Upper lobe of left lung (tissue), 6 donors: ENCODE results near the gene PLXNA1. TPM values are rescaled to one million over a fixed set of nuclear protein-coding genes. Genes with fewer than 3 reads are reported as not detected.
A peak's percentile ranks its signal among the peaks of the same experiment; 100 is the strongest.

Experiments
- ATAC-seq, 2 donors: fragments of 200-7000 bp; cut with Tn5 transposase; one replicate each; pipeline ENCODE4 v1.9.1; 2022; ENCODE audit warnings: mild to moderate bottlenecking in 2 of 2, moderate library complexity in 2 of 2; ENCODE audit not compliant: low FRiP score in 2 of 2
- DNase-seq, 2 donors: peaks; one replicate each; pipeline ENCODE4 v3.0.0-alpha.2; 2019 to 2020
- H3K27ac ChIP-seq, 4 donors: fragments of 200-600 bp; sonication (generic); one replicate each; pipeline ENCODE4 v1.5.1; 2016 to 2019
- H3K27me3 ChIP-seq, 4 donors: fragments of 200-600 bp; sonication (generic); one replicate each; pipeline ENCODE4 v1.5.1; 2017 to 2019
- H3K36me3 ChIP-seq, 4 donors: fragments of 200-600 bp; sonication (generic); one replicate each; pipeline ENCODE4 v1.5.1; 2016 to 2019
- H3K4me1 ChIP-seq, 4 donors: fragments of 200-600 bp; sonication (generic); one replicate each; pipeline ENCODE4 v1.5.1; 2018 to 2019
- H3K4me3 ChIP-seq, 4 donors: fragments of 200-600 bp; sonication (generic); one replicate each; pipeline ENCODE4 v1.5.1; 2017 to 2019; ENCODE audit warnings: mild to moderate bottlenecking in 2 of 4, moderate library complexity in 1 of 4
- H3K9me3 ChIP-seq, 4 donors: fragments of 200-600 bp; sonication (generic); one replicate each; pipeline ENCODE4 v1.5.1; 2018 to 2019
- EP300 ChIP-seq, 4 donors: sonication (generic); formaldehyde crosslinking; IDR thresholded peaks; one replicate each; pipeline ENCODE4 v1.5.1; 2017; ENCODE audit warnings: antibody characterized with exemption in 4 of 4, control low read depth in 2 of 4
- POLR2A ChIP-seq, 4 donors: fragments of 450-650 bp; IDR thresholded peaks; one replicate each; pipeline ENCODE4 v1.5.1; 2016 to 2017; ENCODE audit warnings: antibody characterized with exemption in 4 of 4, mild to moderate bottlenecking in 2 of 4
- POLR2AphosphoS5 ChIP-seq, 2 donors: sonication (generic); formaldehyde crosslinking; IDR thresholded peaks; one replicate each; pipeline ENCODE4 v1.5.1; 2017; ENCODE audit warnings: antibody characterized with exemption in 2 of 2
- WGBS, 2 donors: methylation state at CpG; one replicate each; pipeline ENCODE4 v1.1.5; 2017 to 2018; 5-methylcytosine and 5-hydroxymethylcytosine counted together
- total RNA-seq, 6 donors: library from RNA; depleted of rRNA in 4 of 6; stranded (reverse); fragments of >200 nt in 4 of 6; gene quantifications; one replicate each; pipeline versions ENCODE4 v1.1.0 to v1.2.1, GENCODE V29; 2016 to 2021
- TF ChIP-seq, protein P1 (sequence below), 6 experiments: fragments of 450-650 bp in 4 of 6; fragments of 200-600 bp in 2 of 6; sonication (generic) in 2 of 6; IDR thresholded peaks; one replicate each; pipeline ENCODE4 v1.5.1; 2016 to 2019; ENCODE audit warnings: antibody characterized with exemption in 6 of 6
- donor health status: DM: no; HTN: no; CAD: no; lungs with moderate emphysema.
- donor health status: DM: no; HTN: yes; CAD: no; lungs with severe emphysema.

The PLXNA1 gene
- total RNA-seq, 6 donors from 2014 or later = 48.0 to 94.3 (median 73.7) TPM

GRCh38 chr3:127004641-127005397 is 21.9 kb downstream of the PLXNA1 start:
- ATAC-seq (no peak), DNase-seq (peak in 1 of 2 donors; percentile 74)
- no peak overlapping the region for H3K4me3 ChIP-seq
- 93 to 100% methylated on average over 1 to 31 of the region's 32 CpGs for WGBS, 2 donors
- no peaks in the 10 kb centered on the region for H3K27me3 ChIP-seq
- H3K27ac ChIP-seq = peak overlapping the region in 1 of 4 donors; percentile 7
- no peaks in the 10 kb centered on the region for H3K9me3 ChIP-seq
- TF ChIP-seq EP300 (IDR thresholded peaks at IDR 0.05) = no peak
- peaks cover 25 to 29% (median 27%) of the 10 kb centered on the region in 4 donors for H3K4me1 ChIP-seq
- peaks cover 0 to 7% (median 4%) of the 10 kb centered on the region in 4 donors for H3K36me3 ChIP-seq

DNA sequence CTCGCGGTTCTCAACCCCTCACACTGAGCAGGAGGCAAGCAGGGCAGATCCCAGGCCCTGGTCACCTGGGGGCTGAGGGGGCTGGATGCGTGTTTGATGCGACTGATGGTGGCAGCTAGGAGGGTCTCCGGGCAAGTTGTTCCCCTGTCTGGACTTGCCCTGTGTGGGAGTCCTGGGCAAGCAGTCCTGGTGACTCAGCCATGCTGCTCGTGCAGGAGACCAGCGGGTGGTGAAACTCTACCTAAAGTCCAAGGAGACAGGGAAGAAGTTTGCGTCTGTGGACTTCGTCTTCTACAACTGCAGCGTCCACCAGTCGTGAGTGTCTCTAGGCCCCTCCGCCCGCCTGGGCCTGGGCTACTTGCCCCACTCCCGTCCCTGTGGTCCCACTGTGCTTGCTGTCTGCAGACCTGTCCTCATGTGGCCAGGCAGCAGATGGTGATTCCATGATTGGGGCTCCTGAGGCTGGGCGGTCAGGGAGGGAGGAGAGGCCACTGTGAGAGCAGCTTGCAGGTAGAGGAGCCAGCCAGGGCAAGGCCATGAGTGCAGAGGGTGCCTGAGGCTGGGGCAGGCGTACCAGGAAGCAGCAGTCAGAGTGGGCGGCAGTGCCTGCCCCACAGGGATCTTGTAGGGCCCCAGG is 23.1 kb downstream of the PLXNA1 start:
- H3K9me3 ChIP-seq = no peaks in the 10 kb centered on the region
- TF ChIP-seq POLR2A (IDR thresholded peaks at IDR 0.05) = no peak
- TF ChIP-seq POLR2AphosphoS5 (IDR thresholded peaks at IDR 0.05) = no peak
- no peak for ATAC-seq
- H3K27me3 ChIP-seq = no peaks in the 10 kb centered on the region
- peaks cover 0 to 16% (median 4%) of the 10 kb centered on the region in 4 donors for H3K36me3 ChIP-seq
- no peak overlapping the region for H3K4me3 ChIP-seq
- WGBS, 2 donors = 96 to 100% methylated on average over 7 to 15 of the region's 17 CpGs
- peak in 1 of 2 donors; percentile 61 for DNase-seq
- H3K27ac ChIP-seq = no peak overlapping the region
- peaks cover 18 to 20% (median 19%) of the 10 kb centered on the region in 4 donors for H3K4me1 ChIP-seq

- Histone ChIP-seq H3K9me3 (no peaks in the 10 kb centered on the region), H3K27me3 (no peaks in the 10 kb centered on the region), H3K36me3 (peaks cover 0 to 25% (median 6%) of the 10 kb centered on the region in 4 donors), H3K4me3 (no peak overlapping the region), H3K4me1 (peaks cover 10 to 12% (median 11%) of the 10 kb centered on the region in 4 donors), H3K27ac (no peak overlapping the region)
- 79 to 90% methylated on average over 6 to 8 of the region's 8 CpGs for WGBS, 2 donors
- no peak for TF ChIP-seq POLR2A (IDR thresholded peaks at IDR 0.05)
- TF ChIP-seq EP300 (IDR thresholded peaks at IDR 0.05) = no peak
- TF ChIP-seq, protein P1, sequence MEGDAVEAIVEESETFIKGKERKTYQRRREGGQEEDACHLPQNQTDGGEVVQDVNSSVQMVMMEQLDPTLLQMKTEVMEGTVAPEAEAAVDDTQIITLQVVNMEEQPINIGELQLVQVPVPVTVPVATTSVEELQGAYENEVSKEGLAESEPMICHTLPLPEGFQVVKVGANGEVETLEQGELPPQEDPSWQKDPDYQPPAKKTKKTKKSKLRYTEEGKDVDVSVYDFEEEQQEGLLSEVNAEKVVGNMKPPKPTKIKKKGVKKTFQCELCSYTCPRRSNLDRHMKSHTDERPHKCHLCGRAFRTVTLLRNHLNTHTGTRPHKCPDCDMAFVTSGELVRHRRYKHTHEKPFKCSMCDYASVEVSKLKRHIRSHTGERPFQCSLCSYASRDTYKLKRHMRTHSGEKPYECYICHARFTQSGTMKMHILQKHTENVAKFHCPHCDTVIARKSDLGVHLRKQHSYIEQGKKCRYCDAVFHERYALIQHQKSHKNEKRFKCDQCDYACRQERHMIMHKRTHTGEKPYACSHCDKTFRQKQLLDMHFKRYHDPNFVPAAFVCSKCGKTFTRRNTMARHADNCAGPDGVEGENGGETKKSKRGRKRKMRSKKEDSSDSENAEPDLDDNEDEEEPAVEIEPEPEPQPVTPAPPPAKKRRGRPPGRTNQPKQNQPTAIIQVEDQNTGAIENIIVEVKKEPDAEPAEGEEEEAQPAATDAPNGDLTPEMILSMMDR (IDR thresholded peaks at IDR 0.05) = no peak
- TF ChIP-seq POLR2AphosphoS5 (IDR thresholded peaks at IDR 0.05) = no peak
- DNase-seq = no peak
- no peak for ATAC-seq
Measured at GRCh38 chr3:127006781-127007436, 24.0 kb downstream of the PLXNA1 start.

- DNase-seq (no peak), ATAC-seq (no peak)
- Histone ChIP-seq H3K4me3 (no peak overlapping the region), H3K27ac (no peak overlapping the region), H3K36me3 (peaks cover 0 to 38% (median 16%) of the 10 kb centered on the region in 4 donors), H3K4me1 (peaks cover 0 to 1% (median 0%) of the 10 kb centered on the region in 4 donors), H3K9me3 (no peaks in the 10 kb centered on the region), H3K27me3 (no peaks in the 10 kb centered on the region)
- TF ChIP-seq, protein P1 (IDR thresholded peaks at IDR 0.05) = no peak
- no peak for TF ChIP-seq POLR2A (IDR thresholded peaks at IDR 0.05)
- no peak for TF ChIP-seq EP300 (IDR thresholded peaks at IDR 0.05)
- no peak for TF ChIP-seq POLR2AphosphoS5 (IDR thresholded peaks at IDR 0.05)
- whole genome bisulfite sequencing, 2 donors = 84 to 91% methylated on average over 9 to 10 of the region's 10 CpGs
Measured at GRCh38 chr3:127008236-127008635, 25.3 kb downstream of the PLXNA1 start.

DNA sequence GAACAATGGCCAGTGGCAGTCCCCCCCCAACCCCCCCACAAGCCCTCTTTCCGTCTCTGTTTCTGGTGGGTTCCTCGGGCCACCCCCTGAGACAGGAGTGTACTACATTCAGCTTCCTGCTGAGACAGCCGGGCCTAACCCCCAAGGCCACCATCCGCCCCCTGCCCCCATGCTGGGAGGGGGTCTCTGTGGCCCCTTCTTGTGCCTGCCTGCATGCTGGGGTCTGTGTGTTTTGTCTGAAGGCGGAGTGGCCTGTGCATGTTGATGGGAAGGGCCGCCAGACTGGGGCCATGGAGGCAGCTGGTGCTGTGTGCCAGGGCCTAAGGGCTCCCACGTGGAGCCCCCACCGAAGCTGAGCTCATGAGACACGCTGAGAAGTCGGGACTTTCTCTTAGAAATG is 26.6 kb downstream of the PLXNA1 start:
- no peak for DNase-seq
- Histone ChIP-seq H3K27me3 (no peaks in the 10 kb centered on the region), H3K4me3 (no peak overlapping the region), H3K36me3 (peaks cover 0 to 50% (median 24%) of the 10 kb centered on the region in 4 donors), H3K9me3 (no peaks in the 10 kb centered on the region), H3K27ac (no peak overlapping the region), H3K4me1 (no peaks in the 10 kb centered on the region)
- 82 to 88% methylated on average over 5 to 10 of the region's 10 CpGs for WGBS, 2 donors
- no peak for TF ChIP-seq EP300 (IDR thresholded peaks at IDR 0.05)
- no peak for TF ChIP-seq POLR2A (IDR thresholded peaks at IDR 0.05)
- TF ChIP-seq POLR2AphosphoS5 (IDR thresholded peaks at IDR 0.05) = no peak
- TF ChIP-seq, protein P1 (IDR thresholded peaks at IDR 0.05) = no peak
- ATAC-seq = no peak
